Neural progenitor cell (in vitro differentiated cells): ENCODE results near the gene CCM2. TPM values are rescaled to one million over a fixed set of nuclear protein-coding genes. Genes with fewer than 3 reads are reported as not detected.

Experiments
- DNase-seq: peaks from one replicate; pipeline ENCODE4 v3.0.0-alpha.2; 2016; ENCODE audit warnings: low spot score
- H2AFZ ChIP-seq: fragments of 200-600 bp; sonication (generic); replicated peaks from 2 replicates; pipeline ENCODE4 v1.6.1; 2016; ENCODE audit warnings: antibody characterized with exemption
- H3F3A ChIP-seq: fragments of 200-600 bp; sonication (generic); 2 replicates; pipeline ENCODE4 v1.6.1; 2016; ENCODE audit warnings: antibody characterized with exemption, low read depth
- H3K27ac ChIP-seq: fragments of 200-600 bp; sonication (generic); 2 replicates; pipeline ENCODE4 v1.5.1; 2016; ENCODE audit warnings: mild to moderate bottlenecking
- H3K27me3 ChIP-seq: fragments of 200-600 bp; sonication (generic); 2 replicates; pipeline ENCODE4 v1.6.1; 2016; ENCODE audit warnings: mild to moderate bottlenecking, moderate library complexity
- H3K36me3 ChIP-seq: fragments of 200-600 bp; sonication (generic); 2 replicates; pipeline ENCODE4 v1.5.1; 2016
- H3K4me1 ChIP-seq: fragments of 200-600 bp; sonication (generic); 2 replicates; pipeline ENCODE4 v1.6.1; 2016; ENCODE audit warnings: mixed run types
- H3K4me2 ChIP-seq: fragments of 200-600 bp; sonication (generic); 2 replicates; pipeline ENCODE4 v1.6.1; 2016
- H3K4me3 ChIP-seq: fragments of 200-600 bp; sonication (generic); 2 replicates; pipeline ENCODE4 v1.5.1; 2016
- H3K79me2 ChIP-seq: fragments of 200-600 bp; sonication (generic); 2 replicates; pipeline ENCODE4 v1.6.1; 2016; ENCODE audit warnings: low read depth
- H3K9ac ChIP-seq: fragments of 200-600 bp; sonication (generic); 2 replicates; pipeline ENCODE4 v1.6.1; 2016
- H3K9me3 ChIP-seq: fragments of 200-600 bp; sonication (generic); 2 replicates; pipeline ENCODE4 v1.5.1; 2016; ENCODE audit warnings: low read depth
- H4K20me1 ChIP-seq: fragments of 200-600 bp; sonication (generic); 2 replicates; pipeline ENCODE4 v1.6.1; 2016; ENCODE audit warnings: low read depth
- H3K27ac Mint-ChIP-seq: 3 replicates; pipeline ENCODE4 v1.8.0; 2021; ENCODE audit warnings: mixed read lengths
- H3K27me3 Mint-ChIP-seq: 2 replicates; pipeline ENCODE4 v1.8.0; 2022; ENCODE audit warnings: low read depth, mild to moderate bottlenecking, inconsistent platforms, moderate library complexity, mixed read lengths; ENCODE audit not compliant: insufficient read depth
- H3K36me3 Mint-ChIP-seq: 3 replicates; pipeline ENCODE4 v1.8.0; 2021; ENCODE audit warnings: mixed read lengths
- H3K4me1 Mint-ChIP-seq: 3 replicates; pipeline ENCODE4 v1.8.0; 2021; ENCODE audit warnings: mixed read lengths
- H3K4me3 Mint-ChIP-seq: 3 replicates; pipeline ENCODE4 v1.8.0; 2021; ENCODE audit warnings: mild to moderate bottlenecking, moderate library complexity, mixed read lengths
- H3K9me3 Mint-ChIP-seq: 3 replicates; pipeline ENCODE4 v1.8.0; 2020; ENCODE audit warnings: mixed read lengths
- CTCF ChIP-seq: fragments of 200-600 bp; sonication (generic); IDR thresholded peaks from 2 replicates; pipeline ENCODE4 v1.5.1; 2017; ENCODE audit warnings: antibody characterized with exemption, mild to moderate bottlenecking
- EZH2 ChIP-seq: fragments of 200-600 bp; sonication (generic); IDR thresholded peaks from 2 replicates; pipeline ENCODE4 v1.6.1; 2017; ENCODE audit warnings: antibody characterized with exemption, mild to moderate bottlenecking, moderate library complexity
- EZH2phosphoT487 ChIP-seq: fragments of 200-600 bp; sonication (generic); IDR thresholded peaks from 2 replicates; pipeline ENCODE4 v1.6.1; 2017; ENCODE audit warnings: antibody characterized with exemption
- total RNA-seq: library from RNA; depleted of rRNA; stranded (reverse); fragments of >200 nt; gene quantifications from 2 replicates; pipeline ENCODE4 v1.2.3, GENCODE V29; 2015; ENCODE audit warnings: low replicate concordance

The CCM2 gene
- total RNA-seq, 1 donor from 2014 or later: 21.8 TPM

GRCh38 chr7:44987457-44987856, 12.5 kb upstream of the CCM2 start:
- Histone ChIP-seq H3K4me3 (peak overlapping the region; percentile 66), H3K79me2 (peaks cover 38% of the 10 kb centered on the region), H3K27ac (no peak overlapping the region)

GRCh38 chr7:44987996-44988395, 12.0 kb upstream of the CCM2 start:
- no peak overlapping the region for H3K4me3 ChIP-seq
- H3K9ac ChIP-seq: no peak overlapping the region
- H3K27ac ChIP-seq: no peak overlapping the region
- Mint-ChIP-seq H3K27ac (no peak overlapping the region), H3K4me1 (peaks cover 25% of the 10 kb centered on the region), H3K9me3 (no peaks in the 10 kb centered on the region), H3K36me3 (peaks cover 24% of the 10 kb centered on the region), H3K27me3 (peaks cover 12% of the 10 kb centered on the region), H3K4me3 (peak overlapping the region; percentile 91)
- no peaks in the 10 kb centered on the region for H3K27me3 ChIP-seq
- H2AFZ ChIP-seq: no peak overlapping the region
- DNase-seq: no peak
- H3K79me2 ChIP-seq: peaks cover 38% of the 10 kb centered on the region
- peak overlapping the region; percentile 95 for H3K4me2 ChIP-seq
- no peaks in the 10 kb centered on the region for H3K9me3 ChIP-seq
- peaks cover 50% of the 10 kb centered on the region for H3F3A ChIP-seq
- peaks cover 6% of the 10 kb centered on the region for H3K36me3 ChIP-seq
- H4K20me1 ChIP-seq: peaks cover 16% of the 10 kb centered on the region
- TF ChIP-seq EZH2phosphoT487 (no peak), CTCF (no peak), EZH2 (no peak)
- H3K4me1 ChIP-seq: peaks cover 22% of the 10 kb centered on the region

More at GRCh38 chr7:44987457-44987856, 12.5 kb upstream of the CCM2 start:
- no peak for DNase-seq
- Mint-ChIP-seq H3K36me3 (peaks cover 24% of the 10 kb centered on the region), H3K4me1 (peaks cover 25% of the 10 kb centered on the region), H3K27ac (no peak overlapping the region), H3K9me3 (no peaks in the 10 kb centered on the region), H3K27me3 (peaks cover 12% of the 10 kb centered on the region), H3K4me3 (peak overlapping the region; percentile 91)
- H3K4me2 ChIP-seq: peak overlapping the region; percentile 95
- no peak overlapping the region for H2AFZ ChIP-seq
- no peaks in the 10 kb centered on the region for H3K27me3 ChIP-seq
- peaks cover 22% of the 10 kb centered on the region for H3K4me1 ChIP-seq
- H3K9me3 ChIP-seq: no peaks in the 10 kb centered on the region
- peaks cover 16% of the 10 kb centered on the region for H4K20me1 ChIP-seq
- H3F3A ChIP-seq: peaks cover 56% of the 10 kb centered on the region
- TF ChIP-seq EZH2phosphoT487 (no peak), EZH2 (no peak), CTCF (no peak)
- peak overlapping the region; percentile 93 for H3K9ac ChIP-seq
- peaks cover 7% of the 10 kb centered on the region for H3K36me3 ChIP-seq

DNA sequence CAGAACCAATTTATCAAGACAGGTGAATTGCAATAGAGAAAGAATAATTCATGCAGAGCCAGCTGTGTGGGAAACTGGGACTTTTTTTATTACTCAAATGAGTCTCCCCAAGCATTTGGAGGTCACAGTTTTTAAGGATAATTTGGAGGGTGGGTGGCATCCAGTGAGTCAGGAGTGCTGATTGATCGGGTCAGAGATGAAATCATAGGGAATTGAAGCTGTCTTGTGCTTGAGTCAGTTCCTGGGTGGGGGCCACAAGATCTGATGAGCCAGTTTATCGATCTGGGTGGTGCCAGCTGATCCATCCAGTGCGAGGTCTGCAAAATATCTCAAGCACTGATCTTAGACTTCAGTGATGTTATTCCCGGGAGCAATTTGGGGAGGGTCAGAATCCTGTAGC, 11.3 kb upstream of the CCM2 start:
- Mint-ChIP-seq H3K4me3 (no peak overlapping the region), H3K4me1 (peaks cover 25% of the 10 kb centered on the region), H3K27ac (no peak overlapping the region), H3K27me3 (peaks cover 10% of the 10 kb centered on the region), H3K36me3 (peaks cover 20% of the 10 kb centered on the region), H3K9me3 (no peaks in the 10 kb centered on the region)
- Histone ChIP-seq H3K27me3 (no peaks in the 10 kb centered on the region), H3K27ac (no peak overlapping the region), H3K4me1 (peaks cover 22% of the 10 kb centered on the region), H3F3A (peaks cover 43% of the 10 kb centered on the region), H3K36me3 (no peaks in the 10 kb centered on the region), H3K9ac (no peak overlapping the region), H4K20me1 (peaks cover 16% of the 10 kb centered on the region), H2AFZ (no peak overlapping the region), H3K79me2 (peaks cover 37% of the 10 kb centered on the region), H3K4me3 (no peak overlapping the region), H3K4me2 (no peak overlapping the region), H3K9me3 (no peaks in the 10 kb centered on the region)
- TF ChIP-seq CTCF (no peak), EZH2 (no peak), EZH2phosphoT487 (no peak)
- no peak for DNase-seq
